ENCODE results near the gene TATDN3.
"Not testable (repeated sequence)": the region's sequence is repeated elsewhere in the genome, so short reads cannot be mapped to it uniquely, and the experiment has no call there.

TATDN3 gene

GRCh38 chr1:212827831-212828278, 36.2 kb downstream of the TATDN3 start:
- DNase-seq (ENCODE audit: low spot score): peak; percentile 35

GRCh38 chr1:212828395-212828794, 36.7 kb downstream of the TATDN3 start:
- DNase-seq (ENCODE audit: low spot score): no peak

- not testable (repeated sequence) for DNase-seq (ENCODE audit: low spot score)
Measured at GRCh38 chr1:212833211-212834207, 41.8 kb downstream of the TATDN3 start.

GRCh38 chr1:212838145-212838544, 46.5 kb downstream of the TATDN3 start:
- DNase-seq (ENCODE audit: low spot score): no peak

- DNase-seq (ENCODE audit: low spot score): not testable (repeated sequence)
Measured at GRCh38 chr1:212844521-212844920, 52.8 kb downstream of the TATDN3 start.

GRCh38 chr1:212847549-212847948, 55.9 kb downstream of the TATDN3 start, which contains the start of gene SPATA45:
SPATA45 (minus strand) TSS chr1:212847649; CDS start chr1:212836149, 11,500 bp downstream.
- DNase-seq (ENCODE audit: low spot score): no peak

- DNase-seq (ENCODE audit: low spot score): no peak
Measured at GRCh38 chr1:212852105-212852688, 60.5 kb downstream of the TATDN3 start.

GRCh38 chr1:212853658-212854057, 62.0 kb downstream of the TATDN3 start:
- no peak for DNase-seq (ENCODE audit: low spot score)

GRCh38 chr1:212856755-212857154, 65.1 kb downstream of the TATDN3 start:
- no peak for DNase-seq (ENCODE audit: low spot score)

GRCh38 chr1:212857992-212858460, 66.3 kb downstream of the TATDN3 start, which contains the start of gene FLVCR1:
FLVCR1 (plus strand) TSS chr1:212858275; CDS start chr1:212858453, 178 bp downstream.
- peak; percentile 83 for DNase-seq (ENCODE audit: low spot score)

- no peak for DNase-seq (ENCODE audit: low spot score)
Measured at GRCh38 chr1:212858461-212859265, 67.0 kb downstream of the TATDN3 start.

- DNase-seq (ENCODE audit: low spot score): no peak
Measured at GRCh38 chr1:212860713-212861581, 69.3 kb downstream of the TATDN3 start.

GRCh38 chr1:212862111-212862690, 70.5 kb downstream of the TATDN3 start:
- DNase-seq (ENCODE audit: low spot score): no peak

- not testable (repeated sequence) for DNase-seq (ENCODE audit: low spot score)
Measured at GRCh38 chr1:212863345-212863744, 71.7 kb downstream of the TATDN3 start.

- no peak for DNase-seq (ENCODE audit: low spot score)
Measured at GRCh38 chr1:212864201-212864600, 72.5 kb downstream of the TATDN3 start.
